ENCODE measurements around the gene YIPF1.

GRCh38 chr1:53822931-53823330, 66.7 kb downstream of the YIPF1 start:
- TF ChIP-seq CTCF (IDR thresholded peaks at IDR 0.05; ENCODE audit: low read depth, low read length) (no peak), EZH2phosphoT487 (IDR thresholded peaks at IDR 0.05; ENCODE audit: low read depth) (no peak)

Measured in OCI-LY3 (cell line).